ENCODE results near the gene S100A5. TPM values are rescaled to one million over a fixed set of nuclear protein-coding genes. Genes with fewer than 3 reads are reported as not detected.

The S100A5 gene
- total RNA-seq, 4 donors from 2014 or later, result not detected

DNA sequence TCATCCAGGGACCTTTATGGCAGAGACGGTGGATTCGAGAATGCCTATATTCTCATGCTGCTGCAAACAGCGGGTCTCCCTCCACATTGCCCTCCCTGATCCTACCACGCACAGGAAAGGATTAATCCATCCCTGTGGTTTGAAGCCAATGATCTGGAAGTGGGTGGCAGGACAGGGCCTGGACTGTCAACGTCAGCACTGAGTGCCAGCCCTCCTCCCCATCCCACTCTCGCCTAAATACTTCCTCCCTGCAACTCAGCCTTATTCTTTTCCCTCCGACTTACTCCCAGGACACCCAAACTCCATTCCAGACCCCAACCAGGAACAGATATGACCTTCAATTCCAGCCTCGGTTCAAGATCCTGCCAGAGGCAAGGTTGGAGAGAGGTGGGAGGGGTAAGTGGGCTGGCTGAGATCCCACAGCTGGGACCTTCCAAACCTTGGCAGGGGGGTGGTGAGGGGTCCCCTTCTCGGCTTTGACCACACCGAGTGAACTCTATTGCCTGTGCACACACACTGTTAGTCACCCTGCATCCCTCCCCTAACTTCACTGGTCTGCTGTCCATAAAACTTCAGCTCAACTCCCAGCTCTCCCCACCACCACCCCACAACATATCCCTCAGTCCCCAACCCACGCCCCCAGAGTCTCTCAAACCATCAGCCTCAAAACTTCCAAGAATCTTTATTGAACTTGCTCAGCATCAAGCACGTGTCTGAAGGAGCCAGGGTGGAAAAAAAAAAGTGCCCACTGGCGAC is 2.4 kb upstream of the S100A5 start:
- H3K4me1 ChIP-seq, result peaks cover 82 to 97% (median 89%) of the 10 kb centered on the region in 3 donors
- no peak for DNase-seq
- 70 to 80% methylated on average over 11 to 12 of the region's 13 CpGs for WGBS, 2 donors

GRCh38 chr1:153541641-153542590 is 1.2 kb upstream of the S100A5 start:
- Histone ChIP-seq H3K27ac (peak overlapping the region; percentile 32 to 94 (median 92)), H3K4me3 (no peak overlapping the region), H3K27me3 (no peaks in the 10 kb centered on the region), H3K36me3 (peaks cover 0 to 8% (median 0%) of the 10 kb centered on the region in 3 donors), H3K4me1 (peaks cover 77 to 97% (median 89%) of the 10 kb centered on the region in 3 donors), H3K9me3 (no peaks in the 10 kb centered on the region)
- TF ChIP-seq POLR2A (IDR thresholded peaks at IDR 0.05) (no peak), CTCF (IDR thresholded peaks at IDR 0.05) (no peak)
- intact Hi-C loops (cut with DNase I), result no loop called here
- no peak for DNase-seq
- WGBS, 2 donors, result 50 to 79% methylated on average over 7 of the region's 13 CpGs

More for the DNA sequence above, 2.4 kb upstream of the S100A5 start:
- Histone ChIP-seq H3K9me3 (no peaks in the 10 kb centered on the region), H3K36me3 (peaks cover 0 to 8% (median 0%) of the 10 kb centered on the region in 3 donors), H3K4me3 (peak overlapping the region in 1 of 4 donors; percentile 64), H3K27ac (peak overlapping the region; percentile 32 to 94 (median 92)), H3K27me3 (no peaks in the 10 kb centered on the region)
- TF ChIP-seq CTCF (IDR thresholded peaks at IDR 0.05) (no peak), POLR2A (IDR thresholded peaks at IDR 0.05) (no peak)
- intact Hi-C loops (cut with DNase I), result no loop called here

GRCh38 chr1:153539395-153540093 is 1.2 kb downstream of the S100A5 start:
- Histone ChIP-seq H3K4me1 (peaks cover 64 to 97% (median 85%) of the 10 kb centered on the region in 3 donors), H3K9me3 (no peaks in the 10 kb centered on the region), H3K4me3 (no peak overlapping the region), H3K36me3 (peaks cover 0 to 8% (median 0%) of the 10 kb centered on the region in 3 donors), H3K27ac (peak overlapping the region in 3 of 4 donors; percentile 32 to 99 (median 92)), H3K27me3 (no peaks in the 10 kb centered on the region)
- TF ChIP-seq CTCF (IDR thresholded peaks at IDR 0.05), result no peak
- no peak for TF ChIP-seq POLR2A (IDR thresholded peaks at IDR 0.05)
- intact Hi-C loops (cut with DNase I), result no loop called here
- no peak for DNase-seq
- 69 to 75% methylated on average over 3 to 4 of the region's 4 CpGs for WGBS, 2 donors

GRCh38 chr1:153538315-153538821 is 2.4 kb downstream of the S100A5 start:
- Histone ChIP-seq H3K36me3 (peaks cover 0 to 6% (median 0%) of the 10 kb centered on the region in 3 donors), H3K9me3 (no peaks in the 10 kb centered on the region), H3K27me3 (no peaks in the 10 kb centered on the region), H3K4me1 (peaks cover 64 to 97% (median 85%) of the 10 kb centered on the region in 3 donors), H3K27ac (peak overlapping the region; percentile 99 to 100 (median 100)), H3K4me3 (no peak overlapping the region)
- TF ChIP-seq CTCF (IDR thresholded peaks at IDR 0.05), result peak in 2 of 6 experiments; percentile 16 to 32
- no peak for TF ChIP-seq POLR2A (IDR thresholded peaks at IDR 0.05)
- no peak for DNase-seq
- intact Hi-C loops (cut with DNase I), result no loop called here
- WGBS, 2 donors, result 38 to 54% methylated on average over 1 to 6 of the region's 6 CpGs

Data from esophagus squamous epithelium (tissue), 5 donors.